ENCODE measurements around the gene CNGA3.

DNA sequence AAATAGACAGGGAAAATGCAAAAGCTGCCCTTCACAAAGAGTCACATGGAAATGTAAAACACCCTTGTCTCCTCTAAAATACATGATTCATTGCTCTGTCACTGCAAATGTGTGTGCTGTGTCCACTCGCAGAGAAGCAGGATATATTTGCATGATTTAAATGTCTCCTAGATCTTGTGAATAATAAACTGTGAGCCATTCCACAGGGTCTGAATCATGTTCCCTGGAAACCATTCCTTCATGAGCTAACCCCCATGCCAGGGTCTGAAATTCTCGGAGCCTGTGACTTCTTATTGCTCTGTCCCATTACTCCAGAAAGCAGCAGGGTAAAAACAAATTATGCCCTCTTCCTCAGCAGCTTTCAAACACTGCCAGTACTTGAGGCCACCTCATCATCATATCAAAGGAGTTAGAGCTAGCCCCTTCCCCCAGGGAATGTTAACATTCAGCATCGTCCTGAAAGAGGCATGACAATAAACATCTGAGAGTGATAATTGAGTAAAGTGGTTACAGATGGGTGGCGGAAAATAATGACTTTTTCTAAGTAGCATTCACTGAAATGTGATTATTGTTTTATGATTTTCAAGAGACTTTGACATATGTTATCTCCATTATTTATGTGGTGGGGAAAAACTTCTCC is 11.7 kb upstream of the CNGA3 start:
- no peak for TF ChIP-seq EZH2 (IDR thresholded peaks at IDR 0.05; ENCODE audit: low read length, unreplicated experiment)
- TF ChIP-seq, protein P1, sequence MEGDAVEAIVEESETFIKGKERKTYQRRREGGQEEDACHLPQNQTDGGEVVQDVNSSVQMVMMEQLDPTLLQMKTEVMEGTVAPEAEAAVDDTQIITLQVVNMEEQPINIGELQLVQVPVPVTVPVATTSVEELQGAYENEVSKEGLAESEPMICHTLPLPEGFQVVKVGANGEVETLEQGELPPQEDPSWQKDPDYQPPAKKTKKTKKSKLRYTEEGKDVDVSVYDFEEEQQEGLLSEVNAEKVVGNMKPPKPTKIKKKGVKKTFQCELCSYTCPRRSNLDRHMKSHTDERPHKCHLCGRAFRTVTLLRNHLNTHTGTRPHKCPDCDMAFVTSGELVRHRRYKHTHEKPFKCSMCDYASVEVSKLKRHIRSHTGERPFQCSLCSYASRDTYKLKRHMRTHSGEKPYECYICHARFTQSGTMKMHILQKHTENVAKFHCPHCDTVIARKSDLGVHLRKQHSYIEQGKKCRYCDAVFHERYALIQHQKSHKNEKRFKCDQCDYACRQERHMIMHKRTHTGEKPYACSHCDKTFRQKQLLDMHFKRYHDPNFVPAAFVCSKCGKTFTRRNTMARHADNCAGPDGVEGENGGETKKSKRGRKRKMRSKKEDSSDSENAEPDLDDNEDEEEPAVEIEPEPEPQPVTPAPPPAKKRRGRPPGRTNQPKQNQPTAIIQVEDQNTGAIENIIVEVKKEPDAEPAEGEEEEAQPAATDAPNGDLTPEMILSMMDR (conservative IDR thresholded peaks at IDR 0.05; ENCODE audit: low read depth, low read length), result no peak

Data from PC-3 (cell line).